Gastrocnemius medialis (tissue), 4 donors: ENCODE results near the gene NSF.

Experiments used
- CTCF ChIP-seq, 5 experiments: fragments of 450-650 bp in 3 of 5; fragments of 200-600 bp in 2 of 5; sonication (generic) in 2 of 5; IDR thresholded peaks in 4 of 5; conservative IDR thresholded peaks in 1 of 5; 1 replicate in 4 of 5; 2 replicates in 1 of 5; pipeline ENCODE4 v1.5.1; 2016 to 2019; ENCODE audit warnings: antibody characterized with exemption in 5 of 5, mild to moderate bottlenecking in 3 of 5, moderate library complexity in 3 of 5
- POLR2A ChIP-seq, 2 donors: fragments of 450-650 bp; IDR thresholded peaks; one replicate each; pipeline ENCODE4 v1.6.1; 2017; ENCODE audit warnings: antibody characterized with exemption in 2 of 2, mild to moderate bottlenecking in 2 of 2, moderate library complexity in 2 of 2

- TF ChIP-seq POLR2A (IDR thresholded peaks at IDR 0.05): no peak
- no peak for TF ChIP-seq CTCF (IDR thresholded peaks at IDR 0.05 in 4 of 5, conservative IDR thresholded peaks at IDR 0.05 in 1 of 5)
Measured at GRCh38 chr17:46768540-46768870, 178.0 kb downstream of the NSF start.
